IMR-90 (cell line): ENCODE data around the gene RHOBTB3. TPM values are rescaled to one million over a fixed set of nuclear protein-coding genes. Genes with fewer than 3 reads are reported as not detected.

ENCODE experiments used
- ATAC-seq: fragments of 200-7000 bp; cut with Tn5 transposase; 2 replicates; pipeline ENCODE4 v1.9.1; 2020; ENCODE audit warnings: low read depth, mild to moderate bottlenecking, moderate library complexity
- BruUV-seq: library from RNA; stranded (reverse); fragments of 400-500 nt; replicated peaks from 2 replicates; lab custom pipeline; 2021; lab: Mats Ljungman, UMichigan
- CTCF ChIA-PET: fragments of 300-600 bp; formaldehyde crosslinking; extraction: SDS; loops from one replicate; lab custom pipeline; 2021; ENCODE audit warnings: antibody characterized with exemption; lab: Yijun Ruan, JAX
- POLR2A ChIA-PET: fragments of 300-600 bp; sonication (Branson Sonifier 250); formaldehyde crosslinking; loops from one replicate; lab custom pipeline; 2022; ENCODE audit warnings: antibody characterized with exemption; ENCODE audit not compliant: unreplicated experiment; lab: Charles Lee
- DNase-seq: peaks from one replicate; pipeline ENCODE4 v3.0.0; 2013
- H2AFZ ChIP-seq: replicated peaks from 2 replicates; pipeline ENCODE3; 2013; ENCODE audit warnings: low read length, mild to moderate bottlenecking; ENCODE audit not compliant: poor library complexity
- H2AK5ac ChIP-seq: 2 replicates; pipeline ENCODE4 v1.6.1; 2013; ENCODE audit warnings: low read depth, low read length, inconsistent platforms
- H2AK9ac ChIP-seq: replicated peaks from 2 replicates; pipeline ENCODE3; 2013; ENCODE audit warnings: mild to moderate bottlenecking, low read depth, low read length, moderate library complexity; ENCODE audit not compliant: poor library complexity
- H2BK120ac ChIP-seq: 2 replicates; pipeline ENCODE4 v1.6.1; 2013; ENCODE audit warnings: low read depth, low read length, inconsistent platforms
- H2BK15ac ChIP-seq: 3 replicates; pipeline ENCODE4 v1.6.1; 2013; ENCODE audit warnings: low read depth, low read length, inconsistent platforms
- H2BK20ac ChIP-seq: 2 replicates; pipeline ENCODE4 v1.6.1; 2013; ENCODE audit warnings: low read depth, mild to moderate bottlenecking, inconsistent platforms, low read length, moderate library complexity
- H2BK5ac ChIP-seq: 2 replicates; pipeline ENCODE4 v1.6.1; 2013; ENCODE audit warnings: mild to moderate bottlenecking, low read depth, low read length, inconsistent platforms; ENCODE audit not compliant: poor library complexity, severe bottlenecking
- H3K14ac ChIP-seq: replicated peaks from 2 replicates; pipeline ENCODE4 v1.6.1; 2013; ENCODE audit warnings: low read depth, low read length, inconsistent platforms
- H3K18ac ChIP-seq: 2 replicates; pipeline ENCODE4 v1.6.1; 2013; ENCODE audit warnings: low read depth, low read length, control low read depth
- H3K23ac ChIP-seq: 2 replicates; pipeline ENCODE4 v1.6.1; 2013; ENCODE audit warnings: low read depth, low read length, inconsistent platforms
- H3K27ac ChIP-seq: 2 replicates; pipeline ENCODE4 v1.5.1; 2013; ENCODE audit warnings: mild to moderate bottlenecking, control low read depth, low read length; ENCODE audit not compliant: insufficient read depth
- H3K27me3 ChIP-seq: 2 replicates; pipeline ENCODE4 v1.6.1; 2013; ENCODE audit warnings: low read length; ENCODE audit not compliant: control insufficient read depth, insufficient read depth
- H3K36me3 ChIP-seq: 2 replicates; pipeline ENCODE4 v1.6.1; 2013; ENCODE audit warnings: low read length, mixed read lengths; ENCODE audit not compliant: control insufficient read depth, insufficient read depth
- H3K4ac ChIP-seq: 2 replicates; pipeline ENCODE4 v1.6.1; 2013; ENCODE audit warnings: low read depth, low read length, inconsistent platforms
- H3K4me1 ChIP-seq: 2 replicates; pipeline ENCODE4 v1.6.1; 2013; ENCODE audit warnings: low read length, mixed read lengths; ENCODE audit not compliant: control insufficient read depth, insufficient read depth
- H3K4me2 ChIP-seq: 2 replicates; pipeline ENCODE4 v1.6.1; 2013; ENCODE audit warnings: low read depth, mild to moderate bottlenecking, control low read depth, low read length, moderate library complexity
- H3K4me3 ChIP-seq: 2 replicates; pipeline ENCODE4 v1.5.1; 2013; ENCODE audit warnings: low read depth, mild to moderate bottlenecking, control low read depth, low read length, moderate library complexity; ENCODE audit not compliant: insufficient read depth
- H3K56ac ChIP-seq: 2 replicates; pipeline ENCODE4 v1.6.1; 2013; ENCODE audit warnings: low read length, inconsistent platforms; ENCODE audit not compliant: insufficient read depth; ENCODE audit errors: extremely low read depth
- H3K79me1 ChIP-seq, 2 experiments: 2 replicates each; pipeline ENCODE4 v1.6.1; 2013; ENCODE audit warnings: low read length in 2 of 2, inconsistent platforms in 1 of 2, low read depth in 1 of 2
- H3K9ac ChIP-seq: 2 replicates; pipeline ENCODE4 v1.6.1; 2013; ENCODE audit warnings: low read depth, low read length, control low read depth
- H3K9me1 ChIP-seq: 2 replicates; pipeline ENCODE4 v1.6.1; 2013; ENCODE audit warnings: low read length, inconsistent platforms; ENCODE audit not compliant: insufficient read depth
- H3K9me3 ChIP-seq: 2 replicates; pipeline ENCODE4 v1.6.1; 2013; ENCODE audit warnings: low read length; ENCODE audit not compliant: control insufficient read depth, insufficient read depth
- H4K20me1 ChIP-seq: 2 replicates; pipeline ENCODE4 v1.6.1; 2013; ENCODE audit warnings: low read length, inconsistent platforms; ENCODE audit not compliant: insufficient read depth
- H4K5ac ChIP-seq: 2 replicates; pipeline ENCODE4 v1.6.1; 2013; ENCODE audit warnings: mild to moderate bottlenecking, low read depth, low read length, control low read depth
- H4K8ac ChIP-seq, 2 experiments: 2 replicates each; pipeline ENCODE4 v1.6.1; 2013; ENCODE audit warnings: low read depth in 2 of 2, low read length in 2 of 2, control low read depth in 1 of 2, inconsistent platforms in 1 of 2
- H4K91ac ChIP-seq: 2 replicates; pipeline ENCODE4 v1.6.1; 2013; ENCODE audit warnings: low read depth, low read length, inconsistent platforms; ENCODE audit not compliant: insufficient read depth
- BHLHE40 ChIP-seq: fragments of 150-350 bp; IDR thresholded peaks from 2 replicates; pipeline ENCODE4 v1.6.1; 2016; ENCODE audit warnings: mild to moderate bottlenecking, low read depth, low read length
- CEBPB ChIP-seq: IDR thresholded peaks from 2 replicates; pipeline ENCODE4 v1.6.1; 2012; ENCODE audit warnings: low read depth, low read length, improper control_type of control experiment
- CHD1 ChIP-seq: IDR thresholded peaks from 2 replicates; pipeline ENCODE4 v1.6.1; 2012; ENCODE audit warnings: low read depth, low read length, improper control_type of control experiment
- FOS ChIP-seq: fragments of 150-350 bp; IDR thresholded peaks from 2 replicates; pipeline ENCODE4 v1.6.1; 2016; ENCODE audit warnings: low read depth, low read length
- MAFK ChIP-seq: IDR thresholded peaks from 2 replicates; pipeline ENCODE4 v1.6.1; 2012; ENCODE audit warnings: low read depth, low read length, improper control_type of control experiment
- MAZ ChIP-seq: IDR thresholded peaks from 2 replicates; pipeline ENCODE4 v1.6.1; 2012; ENCODE audit warnings: low read depth, mild to moderate bottlenecking, low read length, improper control_type of control experiment, moderate library complexity, borderline replicate concordance
- MXI1 ChIP-seq: IDR thresholded peaks from 2 replicates; pipeline ENCODE4 v1.6.1; 2012; ENCODE audit warnings: low read depth, mild to moderate bottlenecking, low read length, moderate library complexity, borderline replicate concordance
- NFE2L2 ChIP-seq: fragments of 150-350 bp; IDR thresholded peaks from 2 replicates; pipeline ENCODE4 v1.6.1; 2016; ENCODE audit warnings: low read depth, mild to moderate bottlenecking, low read length
- POLR2A ChIP-seq: IDR thresholded peaks from 2 replicates; pipeline ENCODE4 v1.6.1; 2012; ENCODE audit warnings: mild to moderate bottlenecking, low read depth, low read length
- RAD21 ChIP-seq: IDR thresholded peaks from 2 replicates; pipeline ENCODE4 v1.6.1; 2012; ENCODE audit warnings: low read length, improper control_type of control experiment
- RCOR1 ChIP-seq: IDR thresholded peaks from 2 replicates; pipeline ENCODE4 v1.6.1; 2012; ENCODE audit warnings: mild to moderate bottlenecking, low read length, improper control_type of control experiment; ENCODE audit not compliant: insufficient replicate concordance
- RFX5 ChIP-seq: IDR thresholded peaks from 2 replicates; pipeline ENCODE4 v1.8.0; 2012; ENCODE audit warnings: low read depth, mild to moderate bottlenecking, low read length, moderate library complexity
- SMC3 ChIP-seq: fragments of 150-350 bp; IDR thresholded peaks from 2 replicates; pipeline ENCODE4 v1.6.1; 2016; ENCODE audit warnings: low read depth, mild to moderate bottlenecking, antibody characterized with exemption, low read length, moderate library complexity
- WGBS, 2 experiments: methylation state at CpG; one replicate each; pipeline versions ENCODE4 v1.1.5 to v1.1.7; 2013; ENCODE audit warnings: missing lambda C conversion rate in 2 of 2; ENCODE audit not compliant: insufficient read length in 1 of 2; ENCODE audit errors: extremely low coverage in 2 of 2; 5-methylcytosine and 5-hydroxymethylcytosine counted together
- dilution Hi-C: fragments of 300-500 bp; cut with HindIII; formaldehyde crosslinking; loops from one replicate; pipeline ENCODE4 v1.14.3; 2018; ENCODE audit warnings: low sequenced_read_pairs; ENCODE audit not compliant: unreplicated experiment
- in situ Hi-C: fragments of 300-500 bp; cut with MboI; formaldehyde crosslinking; loops from 3 replicates; pipeline ENCODE4 v1.14.3; 2019; ENCODE audit warnings: low sequenced_read_pairs, inconsistent platforms, mixed read lengths
- intact Hi-C: fragments of 100-400 bp; cut with micrococcal nuclease; formaldehyde crosslinking; loops from 2 replicates; pipeline ENCODE4 v1.10.0; 2022
- polyA plus RNA-seq, 3 experiments: library from polyadenylated mRNA; depleted of rRNA; stranded (reverse); fragments of >200 nt; gene quantifications; 2 replicates each; pipeline ENCODE4 v1.2.3, GENCODE V29; 2012; ENCODE audit warnings: low replicate concordance in 1 of 3
- total RNA-seq: library from RNA; depleted of rRNA; stranded (reverse); fragments of >200 nt; gene quantifications from 2 replicates; pipeline ENCODE4 v1.2.3, GENCODE V29; 2012
- TF ChIP-seq, protein P1 (sequence below): fragments of 150-350 bp; IDR thresholded peaks from 2 replicates; pipeline ENCODE4 v1.6.1; 2017; ENCODE audit warnings: mild to moderate bottlenecking, antibody characterized with exemption, low read length, low read depth
- TF ChIP-seq, protein P2 (sequence below): conservative IDR thresholded peaks from 2 replicates; pipeline ENCODE4 v1.5.1; 2012; ENCODE audit warnings: mild to moderate bottlenecking, low read depth, low read length, improper control_type of control experiment
- TF ChIP-seq, protein P3 (sequence below): fragments of 150-350 bp; IDR thresholded peaks from 2 replicates; pipeline ENCODE4 v1.6.1; 2016; ENCODE audit warnings: low read depth, mild to moderate bottlenecking, low read length, moderate library complexity, borderline replicate concordance

RHOBTB3 gene
- total and polyA plus RNA-seq, 2 of the 4 experiments (the other 2 are of a cell fraction): 117 to 447 TPM

DNA sequence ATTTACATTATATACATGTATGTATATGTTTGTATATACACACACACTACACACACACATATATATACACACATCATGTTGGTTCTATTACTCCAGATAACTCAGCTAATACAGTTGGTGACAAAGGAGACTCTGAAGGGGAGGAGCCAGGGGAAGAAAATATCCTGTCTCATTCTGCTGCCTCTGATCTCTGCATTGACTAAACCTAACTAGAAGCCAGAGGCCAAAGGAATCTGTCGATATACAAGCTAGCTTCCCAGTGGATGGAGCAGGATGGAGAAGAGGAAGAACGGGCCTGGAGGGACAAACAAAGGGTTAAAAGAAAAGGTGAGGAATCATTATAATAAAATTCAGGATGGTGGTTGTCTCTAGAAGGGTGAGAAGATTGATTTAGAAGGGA is 13.7 kb upstream of the RHOBTB3 start:
- Histone ChIP-seq H2AK9ac (no peak overlapping the region), H4K8ac (no peak overlapping the region), H2BK120ac (no peak overlapping the region), H2BK20ac (no peak overlapping the region), H4K20me1 (no peaks in the 10 kb centered on the region), H3K9ac (no peak overlapping the region), H3K18ac (no peak overlapping the region), H4K5ac (no peak overlapping the region), H3K27ac (no peak overlapping the region), H3K4me3 (no peak overlapping the region), H4K91ac (no peak overlapping the region), H3K4me1 (peaks cover 10% of the 10 kb centered on the region), H3K9me1 (no peaks in the 10 kb centered on the region; the same call in 1 of the 2 replicates), H3K23ac (no peak overlapping the region), H2AK5ac (no peak overlapping the region), H3K36me3 (no peaks in the 10 kb centered on the region), H2BK5ac (no peak overlapping the region), H3K4me2 (no peak overlapping the region), H3K14ac (no peak overlapping the region), H2BK15ac (no peak overlapping the region), H3K9me3 (no peaks in the 10 kb centered on the region), H2AFZ (no peak overlapping the region), H3K27me3 (no peaks in the 10 kb centered on the region), H3K79me1 (no peaks in the 10 kb centered on the region), H3K4ac (no peak overlapping the region), H3K56ac (no peak overlapping the region)
- ATAC-seq (no peak), DNase-seq (no peak)
- in situ Hi-C loops: no loop called here
- BruUV-seq: no TSS peak
- intact Hi-C loops: no loop called here
- WGBS, 2 experiments: 83% methylated on average over 1 of the region's 2 CpGs; no CpG with 5 or more reads in 1 of the 2 experiments
- CTCF ChIA-PET: interaction anchor here (0.6 kb wide), 1 partner anchor 14 kb away, joined by 5 read pairs; the partner anchor contains the start of gene RHOBTB3
- POLR2A ChIA-PET: no interaction called here
- dilution Hi-C loops: no loop called here
- TF ChIP-seq MAZ: no peak
- TF ChIP-seq, protein P1, sequence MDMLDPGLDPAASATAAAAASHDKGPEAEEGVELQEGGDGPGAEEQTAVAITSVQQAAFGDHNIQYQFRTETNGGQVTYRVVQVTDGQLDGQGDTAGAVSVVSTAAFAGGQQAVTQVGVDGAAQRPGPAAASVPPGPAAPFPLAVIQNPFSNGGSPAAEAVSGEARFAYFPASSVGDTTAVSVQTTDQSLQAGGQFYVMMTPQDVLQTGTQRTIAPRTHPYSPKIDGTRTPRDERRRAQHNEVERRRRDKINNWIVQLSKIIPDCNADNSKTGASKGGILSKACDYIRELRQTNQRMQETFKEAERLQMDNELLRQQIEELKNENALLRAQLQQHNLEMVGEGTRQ: no peak
- TF ChIP-seq BHLHE40: no peak
- TF ChIP-seq, protein P2, sequence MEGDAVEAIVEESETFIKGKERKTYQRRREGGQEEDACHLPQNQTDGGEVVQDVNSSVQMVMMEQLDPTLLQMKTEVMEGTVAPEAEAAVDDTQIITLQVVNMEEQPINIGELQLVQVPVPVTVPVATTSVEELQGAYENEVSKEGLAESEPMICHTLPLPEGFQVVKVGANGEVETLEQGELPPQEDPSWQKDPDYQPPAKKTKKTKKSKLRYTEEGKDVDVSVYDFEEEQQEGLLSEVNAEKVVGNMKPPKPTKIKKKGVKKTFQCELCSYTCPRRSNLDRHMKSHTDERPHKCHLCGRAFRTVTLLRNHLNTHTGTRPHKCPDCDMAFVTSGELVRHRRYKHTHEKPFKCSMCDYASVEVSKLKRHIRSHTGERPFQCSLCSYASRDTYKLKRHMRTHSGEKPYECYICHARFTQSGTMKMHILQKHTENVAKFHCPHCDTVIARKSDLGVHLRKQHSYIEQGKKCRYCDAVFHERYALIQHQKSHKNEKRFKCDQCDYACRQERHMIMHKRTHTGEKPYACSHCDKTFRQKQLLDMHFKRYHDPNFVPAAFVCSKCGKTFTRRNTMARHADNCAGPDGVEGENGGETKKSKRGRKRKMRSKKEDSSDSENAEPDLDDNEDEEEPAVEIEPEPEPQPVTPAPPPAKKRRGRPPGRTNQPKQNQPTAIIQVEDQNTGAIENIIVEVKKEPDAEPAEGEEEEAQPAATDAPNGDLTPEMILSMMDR: no peak
- no peak for TF ChIP-seq MAFK
- no peak for TF ChIP-seq NFE2L2
- no peak for TF ChIP-seq CHD1
- no peak for TF ChIP-seq RFX5
- TF ChIP-seq RAD21: no peak
- no peak for TF ChIP-seq RCOR1
- TF ChIP-seq, protein P3, sequence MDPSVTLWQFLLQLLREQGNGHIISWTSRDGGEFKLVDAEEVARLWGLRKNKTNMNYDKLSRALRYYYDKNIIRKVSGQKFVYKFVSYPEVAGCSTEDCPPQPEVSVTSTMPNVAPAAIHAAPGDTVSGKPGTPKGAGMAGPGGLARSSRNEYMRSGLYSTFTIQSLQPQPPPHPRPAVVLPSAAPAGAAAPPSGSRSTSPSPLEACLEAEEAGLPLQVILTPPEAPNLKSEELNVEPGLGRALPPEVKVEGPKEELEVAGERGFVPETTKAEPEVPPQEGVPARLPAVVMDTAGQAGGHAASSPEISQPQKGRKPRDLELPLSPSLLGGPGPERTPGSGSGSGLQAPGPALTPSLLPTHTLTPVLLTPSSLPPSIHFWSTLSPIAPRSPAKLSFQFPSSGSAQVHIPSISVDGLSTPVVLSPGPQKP: no peak
- no peak for TF ChIP-seq SMC3
- no peak for TF ChIP-seq CEBPB
- no peak for TF ChIP-seq POLR2A
- TF ChIP-seq FOS: no peak
- TF ChIP-seq MXI1: no peak
